SIG-M5 treated with dmso at 0.1 percent for 504 hours (cell line): Measurements from ENCODE around the gene AFG3L2.

Experiments used
- DNase-seq: peaks from one replicate; lab custom pipeline; 2025; ENCODE audit not compliant: unreplicated experiment; lab: John Stamatoyannopoulos, UW

Gene AFG3L2

DNA sequence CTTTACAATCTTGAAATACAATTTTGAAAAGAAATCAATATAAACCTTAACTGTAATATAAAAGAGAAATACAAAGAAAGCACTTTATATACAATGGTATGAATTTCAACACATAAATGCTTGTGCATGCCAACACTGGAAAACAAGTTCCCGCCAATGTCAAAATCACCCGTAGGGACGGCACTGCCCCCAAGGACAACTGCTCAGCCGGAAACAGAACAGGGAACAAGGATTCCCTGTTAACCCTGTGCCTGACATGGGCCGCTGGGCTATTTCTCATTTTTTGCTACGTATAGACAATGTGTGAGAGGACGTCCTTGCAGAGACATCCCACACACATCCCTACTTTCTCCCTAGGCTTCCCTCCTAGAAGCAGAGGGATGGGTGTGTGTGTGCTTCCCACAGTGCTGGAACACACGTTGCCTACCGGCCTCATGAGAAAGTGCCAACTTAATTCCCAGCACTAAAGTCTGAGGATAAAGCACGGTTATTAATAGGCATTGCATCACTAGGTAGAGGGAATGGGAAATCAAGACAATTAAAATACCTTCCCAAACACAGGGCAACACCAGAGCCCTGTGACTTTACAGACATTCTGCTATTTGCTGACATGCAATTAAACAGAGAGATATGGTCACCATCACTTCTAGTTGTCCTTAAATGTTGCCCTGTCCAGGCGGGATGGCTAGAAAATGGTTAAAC is 14.4 kb downstream of the AFG3L2 start:
- DNase-seq = no peak

DNA sequence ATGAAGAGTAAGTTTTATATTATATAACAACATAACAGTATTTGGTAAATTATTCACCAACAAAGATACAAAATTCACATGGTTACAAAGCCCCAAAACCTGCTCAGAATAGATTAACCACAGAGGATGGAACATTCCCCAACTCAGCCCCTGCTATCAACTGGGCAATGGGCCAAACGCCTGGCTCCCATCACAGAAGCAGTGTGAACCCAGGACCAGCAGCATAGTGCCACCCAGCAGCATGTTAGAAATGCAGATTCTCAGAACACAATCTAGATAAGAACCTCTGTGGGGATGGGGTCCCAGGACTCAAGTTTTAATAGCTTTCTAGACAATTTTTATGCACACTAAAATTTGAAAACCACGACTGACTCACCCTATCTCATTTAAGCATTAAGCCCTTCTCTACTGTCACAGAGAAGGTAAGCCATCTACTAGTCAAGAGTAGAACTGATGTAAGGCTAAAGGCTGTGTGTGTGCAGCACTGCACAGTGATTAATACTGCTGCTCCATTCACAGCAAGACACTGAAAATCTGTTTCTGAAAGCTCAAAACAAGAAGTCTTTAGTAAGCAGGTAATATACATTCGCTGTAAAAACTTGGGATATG is 15.2 kb downstream of the AFG3L2 start:
- DNase-seq = no peak

DNA sequence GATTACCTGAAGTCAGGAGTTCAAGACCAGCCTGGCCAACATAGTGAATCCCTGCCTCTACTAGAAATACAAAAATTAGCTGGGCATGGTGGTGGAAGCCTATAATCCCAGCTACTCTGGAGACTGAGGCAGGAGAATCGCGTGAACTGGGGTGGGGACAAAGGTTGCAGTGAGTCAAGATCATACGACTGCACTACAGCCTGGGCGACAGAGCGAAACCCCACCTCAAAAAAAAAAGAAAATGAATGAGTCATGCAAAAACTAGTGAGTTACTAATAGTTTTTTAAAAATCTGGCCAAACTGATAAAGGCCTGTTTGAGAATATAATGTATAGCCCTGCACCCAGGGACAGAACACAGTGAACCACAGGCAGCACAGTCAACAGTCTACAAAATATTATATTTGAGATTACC is 17.5 kb downstream of the AFG3L2 start:
- no peak for DNase-seq

DNA sequence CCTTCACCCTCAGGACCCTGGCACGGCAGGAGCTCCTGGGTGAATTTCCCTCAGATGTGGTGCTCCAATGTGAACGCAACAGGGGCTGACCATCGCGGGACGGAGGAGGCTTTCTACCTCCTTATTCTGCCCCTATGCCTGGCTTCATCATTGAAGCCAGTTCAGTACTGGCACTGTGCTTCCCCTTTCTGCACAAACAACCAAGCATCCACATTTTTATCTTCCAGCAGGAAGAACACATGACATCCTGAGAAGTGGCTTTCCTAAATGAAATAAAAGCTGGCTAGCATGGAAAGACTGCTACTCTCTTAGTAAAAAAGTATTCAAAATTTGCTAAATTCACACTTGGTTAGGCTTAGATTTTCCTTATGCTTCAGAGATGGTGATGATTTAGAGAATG is 24.8 kb downstream of the AFG3L2 start:
- DNase-seq = no peak

DNA sequence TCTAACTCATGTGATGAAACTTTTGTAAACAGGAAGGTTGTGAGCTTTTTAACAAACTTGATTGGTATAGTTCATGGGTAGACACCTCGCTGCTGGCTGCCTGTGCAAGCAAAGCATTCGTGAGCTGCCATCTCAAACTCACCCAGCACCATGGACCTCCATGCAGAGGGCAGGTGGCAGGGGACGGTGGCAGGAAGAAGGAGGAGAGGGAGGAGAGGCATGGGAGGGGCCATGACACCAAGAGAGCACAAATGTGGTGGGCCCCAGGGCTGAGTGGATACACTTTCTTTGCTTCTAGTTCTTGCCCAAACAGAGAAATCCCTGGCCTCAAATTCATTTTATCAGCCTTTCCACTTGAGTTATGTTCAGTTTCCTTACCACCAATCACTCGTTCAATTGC is 29.1 kb downstream of the AFG3L2 start:
- no peak for DNase-seq

DNA sequence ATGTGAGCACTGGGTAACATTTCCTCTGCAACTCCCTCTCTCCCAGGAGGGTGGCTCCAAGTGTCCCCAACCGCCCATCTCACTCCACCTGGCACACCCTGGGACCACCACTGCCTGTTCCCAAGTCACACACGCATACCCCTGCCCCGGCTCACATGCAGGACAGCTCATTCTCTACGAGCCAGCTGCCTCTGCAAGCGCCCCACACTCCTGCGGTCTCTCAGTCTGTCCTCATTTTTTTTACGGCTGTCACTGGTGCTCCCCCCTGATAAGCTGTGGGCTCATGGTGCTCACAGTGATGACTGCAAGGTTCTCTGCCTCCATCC is 30.8 kb downstream of the AFG3L2 start:
- no peak for DNase-seq

DNA sequence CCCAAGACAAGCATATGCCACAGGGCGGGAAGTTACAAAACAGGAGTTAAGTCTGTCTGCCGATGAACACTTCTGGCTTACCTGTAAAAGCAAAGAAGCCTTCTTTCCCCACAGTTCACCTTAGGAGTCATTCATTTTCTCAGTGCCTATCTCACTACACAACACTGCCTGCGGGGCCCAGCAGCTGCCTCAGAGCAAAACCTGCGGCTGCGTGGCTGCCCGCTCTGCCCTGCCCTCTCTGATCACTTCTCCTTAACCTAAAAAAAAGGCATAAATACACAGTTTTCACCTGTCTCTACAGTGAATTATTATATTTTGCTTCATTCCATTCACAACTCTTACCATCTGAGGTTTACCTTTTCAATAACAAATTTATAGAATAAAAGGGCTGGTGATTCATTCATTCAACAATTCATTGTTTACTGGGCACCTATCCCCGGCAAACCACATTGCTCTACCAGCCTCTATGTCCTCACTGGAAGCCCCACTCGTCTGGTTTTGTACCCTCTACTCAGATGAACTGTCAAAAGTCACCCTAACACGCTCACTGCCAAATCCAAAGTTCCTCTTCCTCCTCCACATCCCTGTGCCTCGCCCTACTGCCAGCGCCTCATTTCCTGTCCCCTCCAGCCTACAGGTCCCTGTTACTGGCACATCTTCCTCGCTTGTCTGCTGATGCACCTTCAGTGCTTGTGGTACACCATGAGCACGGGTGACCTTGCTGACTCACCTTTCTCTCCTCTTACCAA is 31.4 kb downstream of the AFG3L2 start:
- DNase-seq = no peak

DNA sequence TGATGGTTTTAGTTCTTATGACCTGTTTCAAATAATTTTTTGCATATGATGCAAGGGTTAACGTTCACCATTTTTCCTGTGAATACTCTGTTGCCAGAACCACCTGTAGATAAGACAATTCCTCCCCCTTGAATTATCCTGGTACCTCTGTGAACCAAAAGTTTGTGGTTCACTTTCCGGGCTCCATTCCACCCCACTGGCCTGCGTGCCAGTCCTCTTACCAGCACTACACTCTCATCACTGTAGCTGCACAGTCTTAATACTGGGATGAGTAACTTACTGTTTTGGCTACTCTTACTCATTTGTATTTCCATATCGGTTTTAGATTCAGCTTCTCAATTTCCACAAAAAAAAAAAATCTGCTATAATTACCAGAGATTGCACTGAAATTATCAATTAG is 34.4 kb downstream of the AFG3L2 start:
- DNase-seq = no peak

- no peak for DNase-seq
Measured at GRCh38 chr18:12340945-12341660, 35.9 kb downstream of the AFG3L2 start.

DNA sequence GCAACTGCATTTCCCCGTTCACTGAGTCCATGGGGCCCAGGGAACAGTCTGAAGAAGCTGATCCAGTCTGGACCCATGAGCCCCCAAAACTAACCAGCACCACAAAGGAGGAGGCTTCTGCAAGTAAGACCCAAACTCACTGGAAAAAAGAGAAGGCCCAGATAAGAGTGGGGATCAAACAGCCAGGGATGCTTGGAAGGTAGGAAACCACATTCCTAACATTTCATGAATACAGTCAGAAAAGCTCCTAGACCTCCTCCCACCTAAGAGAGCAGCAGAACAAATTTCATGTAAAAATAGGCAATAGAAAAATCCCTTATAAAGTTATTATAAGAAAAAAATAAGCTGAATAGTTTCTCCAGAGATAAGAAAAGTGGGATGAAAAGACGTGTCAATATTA is 38.6 kb downstream of the AFG3L2 start:
- no peak for DNase-seq

DNA sequence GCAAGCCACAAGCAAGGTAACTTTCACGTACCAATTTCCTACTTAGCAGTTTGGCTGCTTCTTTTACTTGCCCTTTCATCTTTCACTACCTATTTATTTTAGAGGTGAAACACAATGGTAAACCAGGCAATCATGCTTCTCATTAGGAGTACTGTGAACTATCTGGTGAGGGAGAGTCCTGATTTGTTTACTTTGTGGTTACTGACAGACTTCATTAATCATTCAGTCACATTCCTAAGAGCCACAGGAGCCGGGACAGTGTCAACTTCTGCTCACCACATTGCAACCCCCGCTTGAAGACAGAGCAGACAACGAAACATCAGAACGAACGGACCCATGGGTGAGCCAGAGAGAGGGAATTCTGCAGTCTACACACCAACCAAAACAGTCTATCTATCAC is 40.1 kb downstream of the AFG3L2 start:
- no peak for DNase-seq

GRCh38 chr18:12336171-12336613 is 40.8 kb downstream of the AFG3L2 start:
- no peak for DNase-seq

- DNase-seq = no peak
Measured at GRCh38 chr18:12335503-12335902, 41.5 kb downstream of the AFG3L2 start.

GRCh38 chr18:12334863-12335262 is 42.2 kb downstream of the AFG3L2 start:
- no peak for DNase-seq

- DNase-seq = no peak
Measured at GRCh38 chr18:12334366-12334808, 42.6 kb downstream of the AFG3L2 start.

DNA sequence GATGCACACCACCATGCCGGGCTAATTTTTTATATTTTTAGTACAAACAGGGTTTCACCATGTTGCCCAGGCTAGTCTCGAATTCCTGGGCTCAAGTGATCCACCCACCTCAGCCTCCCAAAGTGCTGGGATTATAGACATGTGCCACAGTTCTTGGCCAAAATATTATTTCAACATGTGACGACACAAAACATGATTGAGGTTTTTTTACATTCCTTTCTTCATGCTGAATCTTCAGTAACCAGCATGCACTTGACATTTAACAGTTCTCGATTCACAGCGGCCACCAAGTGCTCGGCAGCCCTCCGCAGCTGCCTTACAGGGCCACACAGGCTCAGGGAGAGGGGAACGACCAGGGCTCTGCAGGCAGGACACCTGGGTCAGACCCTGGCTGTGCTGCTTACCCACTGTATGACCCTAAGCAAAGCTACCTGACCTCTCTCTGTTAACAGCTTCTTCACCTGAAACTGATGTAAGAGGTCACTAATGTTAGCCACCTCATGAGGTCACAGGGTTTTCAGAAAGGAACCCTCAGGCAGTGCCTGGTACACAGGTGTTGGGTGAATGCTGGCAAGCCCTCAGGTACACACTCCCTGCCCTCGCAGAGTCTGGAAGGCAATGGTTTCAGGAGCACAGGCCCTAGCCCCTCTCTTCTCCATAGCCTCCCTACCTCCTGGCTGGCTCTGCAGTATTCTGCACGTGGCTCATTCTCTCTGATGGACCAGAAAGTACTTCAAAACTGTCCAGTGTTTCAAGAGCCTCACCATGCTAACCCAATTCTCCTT is 43.3 kb downstream of the AFG3L2 start:
- DNase-seq = no peak

DNA sequence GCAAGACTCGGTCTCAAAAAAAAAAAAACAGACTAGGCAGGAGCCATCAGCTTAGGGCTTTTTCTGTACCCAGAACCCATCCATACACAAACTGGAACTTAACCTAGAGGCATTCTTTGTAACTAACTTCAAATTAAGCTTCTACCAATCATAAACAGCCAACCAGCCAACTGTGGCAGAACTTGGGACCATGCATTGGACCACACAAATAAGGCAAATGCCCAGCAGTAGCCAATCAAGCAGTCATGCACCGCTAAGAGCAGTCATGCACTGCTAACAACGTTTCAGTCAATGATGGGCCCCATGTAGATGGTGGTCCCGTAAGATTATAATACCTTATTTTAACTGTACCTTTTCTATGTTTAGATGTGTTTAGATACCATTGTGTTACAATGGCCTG is 46.3 kb downstream of the AFG3L2 start:
- no peak for DNase-seq

GRCh38 chr18:12329125-12329698 is 47.8 kb downstream of the AFG3L2 start:
- no peak for DNase-seq

- no peak for DNase-seq
Measured at GRCh38 chr18:12328179-12328823, 48.7 kb downstream of the AFG3L2 start.
